Psoas muscle (tissue), 8 donors: ENCODE measurements around the gene BTBD16. TPM values are rescaled to one million over a fixed set of nuclear protein-coding genes. Genes with fewer than 3 reads are reported as not detected.
A peak's percentile ranks its signal among the peaks of the same experiment; 100 is the strongest.

ENCODE experiments used
- ATAC-seq, 4 donors: fragments of 200-7000 bp; cut with Tn5 transposase; one replicate each; pipeline ENCODE4 v1.9.1; 2020; ENCODE audit warnings: moderate library complexity in 3 of 4, mild to moderate bottlenecking in 2 of 4
- DNase-seq, 2 donors: peaks; one replicate each; pipeline ENCODE4 v3.0.0-alpha.2; 2020
- H3K27ac ChIP-seq: fragments of 200-600 bp; one replicate; pipeline ENCODE4 v1.8.0; 2022
- H3K27me3 ChIP-seq, 3 donors: fragments of 200-600 bp in 1 of 3; one replicate each; pipeline versions ENCODE4 v1.6.1 to v1.8.0; 2013 to 2022; ENCODE audit warnings: low read length in 2 of 3, mild to moderate bottlenecking in 2 of 3, moderate library complexity in 1 of 3; ENCODE audit not compliant: insufficient read depth in 3 of 3
- H3K36me3 ChIP-seq, 2 donors: fragments of 200-600 bp in 1 of 2; one replicate each; pipeline versions ENCODE4 v1.6.1 to v1.8.0; 2013 to 2022; ENCODE audit warnings: low read depth in 1 of 2, mild to moderate bottlenecking in 1 of 2, moderate library complexity in 1 of 2; ENCODE audit not compliant: insufficient read depth in 1 of 2
- H3K4me1 ChIP-seq: fragments of 200-600 bp; one replicate; pipeline ENCODE4 v1.8.0; 2022
- H3K4me3 ChIP-seq: fragments of 200-600 bp; one replicate; pipeline ENCODE4 v1.8.0; 2022; ENCODE audit warnings: mild to moderate bottlenecking
- H3K9me3 ChIP-seq: fragments of 200-600 bp; one replicate; pipeline ENCODE4 v1.8.0; 2022
- CTCF ChIP-seq: fragments of 200-600 bp; IDR thresholded peaks from one replicate; pipeline ENCODE4 v1.8.0; 2022; ENCODE audit warnings: antibody characterized with exemption
- WGBS, 3 donors: extraction: QIAGEN DNeasy Blood & Tissue Kit; methylation state at CpG; one replicate each; pipeline versions ENCODE4 v1.1.6 to v1.1.7; 2013; 5-methylcytosine and 5-hydroxymethylcytosine counted together
- intact Hi-C, 2 donors: fragments of 100-400 bp; cut with DNase I; formaldehyde crosslinking; loops; one replicate each; pipeline versions ENCODE4 v1.11.0 to v1.14.2; 2022
- polyA plus RNA-seq, 3 donors: library from polyadenylated mRNA; stranded (reverse); fragments of 200-250 nt; gene quantifications; one replicate each; pipeline ENCODE4 v1.2.3, GENCODE V29; 2013
- total RNA-seq, 4 donors: library from RNA; stranded (reverse); fragmentation: NEBNext Ultra II Directional in 2 of 4; extraction: Animal tissue kit (Norgen Biotek cat#: 25700) in 2 of 4; gene quantifications; one replicate each; pipeline versions ENCODE4 v1.2.1 to v1.2.4, GENCODE V29; 2021 to 2023
- donor health status: healthy with polysubstance abuse.
- donor health status: DM: no; HTN: no; CAD: no; lungs with moderate emphysema.
- donor health status: Bipolar disorder and iron deficiency.
- donor health status: healthy.
- donor health status: DM: yes; HTN: yes; CAD: no.
- donor health status: DM: no; HTN: no; CAD: no.
- donor health status: DM: no; HTN: no; CAD: no.
- donor health status: DM: yes; HTN: yes; CAD: no.

The BTBD16 gene
- total and polyA plus RNA-seq, 7 donors, result 0.14 to 0.58 (median 0.32) TPM; not detected in 4

GRCh38 chr10:122363722-122364463 is 92.8 kb downstream of the BTBD16 start:
- H3K27me3 ChIP-seq, result no peaks in the 10 kb centered on the region
- no peak for TF ChIP-seq CTCF
- no peak for DNase-seq
- no peaks in the 10 kb centered on the region for H3K36me3 ChIP-seq
- H3K27ac ChIP-seq, result no peak overlapping the region
- no peaks in the 10 kb centered on the region for H3K4me1 ChIP-seq
- no peak overlapping the region for H3K4me3 ChIP-seq
- no peak for ATAC-seq
- 65 to 79% (median 68%) methylated on average over 6 of the region's 6 CpGs for WGBS, 3 donors
- H3K9me3 ChIP-seq, result no peaks in the 10 kb centered on the region
- intact Hi-C loops, result loop anchor here (2.0 to 5.0 kb wide), 2 partner anchors 37 to 423 kb away; no protein-coding TSS in a partner anchor

GRCh38 chr10:122368502-122369254 is 97.6 kb downstream of the BTBD16 start:
- peak in 3 of 4 donors; percentile 24 to 29 (median 24) for ATAC-seq
- Histone ChIP-seq H3K27me3 (no peaks in the 10 kb centered on the region), H3K36me3 (no peaks in the 10 kb centered on the region), H3K4me3 (no peak overlapping the region), H3K27ac (no peak overlapping the region), H3K4me1 (peaks cover 4% of the 10 kb centered on the region), H3K9me3 (no peaks in the 10 kb centered on the region)
- WGBS, 3 donors, result 21 to 23% (median 22%) methylated on average over 13 of the region's 13 CpGs
- no peak for DNase-seq
- no peak for TF ChIP-seq CTCF
- intact Hi-C loops, result no loop called here

GRCh38 chr10:122373108-122373507 is 102.0 kb downstream of the BTBD16 start:
- TF ChIP-seq CTCF, result no peak
- Histone ChIP-seq H3K27me3 (no peaks in the 10 kb centered on the region), H3K27ac (peak overlapping the region; percentile 97), H3K9me3 (no peaks in the 10 kb centered on the region), H3K36me3 (no peaks in the 10 kb centered on the region), H3K4me3 (no peak overlapping the region), H3K4me1 (peaks cover 30% of the 10 kb centered on the region)
- DNase-seq, result no peak
- 82 to 83% (median 82%) methylated on average over 4 of the region's 4 CpGs for WGBS, 3 donors
- intact Hi-C loops, result loop anchor here (5.0 to 10.0 kb wide), 2 partner anchors 68 to 86 kb away; no protein-coding TSS in a partner anchor
- ATAC-seq, result no peak

GRCh38 chr10:122373721-122374120 is 102.6 kb downstream of the BTBD16 start:
- WGBS, 3 donors, result 4% methylated on average over 13 of the region's 13 CpGs
- Histone ChIP-seq H3K4me3 (peak overlapping the region; percentile 85), H3K27ac (peak overlapping the region; percentile 97), H3K9me3 (no peaks in the 10 kb centered on the region), H3K27me3 (no peaks in the 10 kb centered on the region), H3K4me1 (peaks cover 36% of the 10 kb centered on the region), H3K36me3 (no peaks in the 10 kb centered on the region)
- DNase-seq (no peak), ATAC-seq (peak in 2 of 4 donors; percentile 9 to 17)
- intact Hi-C loops, result loop anchor here (5.0 to 10.0 kb wide), 2 partner anchors 69 to 86 kb away; no protein-coding TSS in a partner anchor
- TF ChIP-seq CTCF, result no peak
